ENCODE results near the gene SCYGR8. TPM values are rescaled to one million over a fixed set of nuclear protein-coding genes. Genes with fewer than 3 reads are reported as not detected.
"Not testable (repeated sequence)": the region's sequence is repeated elsewhere in the genome, so short reads cannot be mapped to it uniquely, and the experiment has no call there.

Gene SCYGR8, protein sequence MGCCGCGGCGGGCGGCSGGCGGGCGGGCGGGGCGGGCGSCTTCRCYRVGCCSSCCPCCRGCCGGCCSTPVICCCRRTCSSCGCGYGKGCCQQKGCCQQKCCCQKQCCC
- not detected in 2 replicates for total RNA-seq (2014; rRNA removed; shearing (Covaris generic))

DNA sequence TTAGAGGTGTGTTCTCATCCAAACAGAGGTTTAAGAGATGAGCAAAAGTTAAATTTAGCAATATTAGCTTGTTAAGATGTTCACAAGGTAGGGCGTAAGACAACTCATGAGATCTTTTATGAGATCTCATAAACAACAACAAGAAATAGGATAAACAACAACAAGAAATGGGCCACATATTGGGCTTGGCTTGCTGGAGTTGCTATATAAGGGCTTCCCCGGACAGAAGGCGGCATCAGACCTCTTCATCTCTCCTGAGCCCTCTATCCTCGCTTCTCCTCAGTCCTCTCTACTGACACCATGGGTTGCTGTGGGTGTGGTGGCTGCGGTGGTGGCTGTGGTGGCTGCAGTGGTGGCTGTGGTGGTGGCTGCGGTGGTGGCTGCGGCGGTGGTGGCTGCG, at the start of gene SCYGR8:
SCYGR8 (plus strand) TSS at position 301 of the 400 bp plus-strand sequence; CDS start at position 301, 0 bp downstream.
- DNase-seq (ENCODE audit: low read depth): no peak

DNA sequence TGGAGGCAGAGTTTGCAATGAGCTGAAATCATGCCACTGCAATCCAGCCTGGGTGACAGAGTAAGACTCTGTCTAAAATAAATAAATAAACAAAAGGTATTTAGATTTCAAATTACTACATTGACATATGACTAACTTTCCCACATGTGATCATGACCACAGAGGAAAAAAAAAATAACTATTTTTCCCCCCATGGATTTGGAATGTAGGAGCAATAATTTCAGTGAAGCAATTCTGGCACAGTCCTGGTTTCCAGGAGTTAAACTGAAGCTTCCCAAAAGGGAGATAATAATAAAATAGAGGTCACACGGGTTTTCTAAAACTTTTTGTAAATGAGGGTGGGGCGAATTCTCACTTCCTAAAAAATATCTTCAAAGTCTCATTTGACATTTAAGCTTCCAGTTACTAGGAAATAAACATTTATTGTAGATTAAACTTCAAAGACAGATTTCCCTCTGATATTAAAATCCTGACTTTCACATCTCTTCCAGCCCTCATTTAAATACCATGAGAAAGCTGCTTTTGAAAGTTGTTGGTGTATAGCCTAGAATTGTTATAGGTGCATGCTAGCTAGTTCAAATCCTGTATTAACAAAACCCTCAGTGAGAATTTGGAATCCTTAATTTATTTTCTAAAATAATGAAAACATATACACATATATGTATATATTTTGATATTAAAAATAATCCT, 48.6 kb upstream of the SCYGR8 start:
- DNase-seq (ENCODE audit: low read depth): no peak

DNA sequence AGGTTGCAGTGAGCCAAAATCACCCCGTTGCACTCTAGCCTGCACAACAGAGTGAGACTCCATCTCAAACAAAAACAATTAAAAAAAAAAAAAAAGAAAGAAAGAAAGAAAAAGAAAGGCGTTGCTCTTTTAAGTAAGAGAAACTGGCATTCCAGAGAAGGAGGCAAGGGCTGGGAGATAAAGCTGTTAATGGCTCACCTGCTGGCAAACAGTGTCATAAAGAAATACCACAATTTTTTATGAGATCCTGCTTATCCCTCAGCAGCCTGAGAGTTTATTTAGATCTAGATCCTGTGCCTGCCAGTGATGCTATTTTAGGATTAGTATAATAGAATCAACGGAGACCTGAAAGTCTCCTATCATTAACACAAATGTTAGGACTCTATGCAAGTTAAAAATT, 44.1 kb upstream of the SCYGR8 start:
- DNase-seq (ENCODE audit: low read depth): no peak

DNA sequence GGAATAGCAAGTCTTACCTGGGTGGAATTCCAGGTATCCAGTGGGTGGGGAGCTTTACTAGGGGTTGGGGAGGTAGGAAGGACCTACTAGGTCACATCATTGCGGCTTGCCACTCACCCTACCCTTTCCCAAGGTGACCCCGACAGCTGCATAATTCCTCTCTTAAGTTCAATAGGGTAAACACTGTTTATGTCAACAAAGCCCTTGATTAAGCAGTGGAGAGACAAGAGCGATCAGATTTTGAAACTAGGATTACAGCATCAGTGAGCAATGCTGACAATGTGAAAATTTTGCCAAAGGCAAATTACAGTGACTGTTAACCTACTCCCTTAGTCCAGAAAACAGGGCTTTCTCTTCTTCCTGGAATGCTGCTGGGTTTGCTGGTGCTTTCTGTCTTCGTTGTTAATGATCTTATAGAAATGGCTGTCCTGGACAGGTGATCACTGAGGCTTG, 42.4 kb upstream of the SCYGR8 start:
- DNase-seq (ENCODE audit: low read depth): peak; percentile 57

DNA sequence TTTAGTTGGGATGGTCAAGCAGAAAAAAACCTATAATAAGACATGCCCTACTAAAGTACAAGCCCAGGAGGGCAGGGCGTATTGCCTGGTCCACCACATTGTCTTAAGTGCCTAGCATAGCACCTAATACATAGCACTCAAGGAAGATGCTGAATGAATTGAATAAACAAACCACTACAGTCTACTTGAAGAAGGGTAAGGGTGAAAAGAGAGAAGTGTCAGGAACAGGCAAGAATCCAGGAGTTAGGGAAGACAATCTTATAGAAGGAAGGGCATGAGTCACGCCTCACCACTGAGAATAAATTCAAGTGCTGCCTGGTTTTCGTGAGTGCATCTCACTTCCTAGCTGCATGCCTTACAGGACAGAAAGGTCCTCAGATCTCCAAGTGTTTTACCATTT, 41.7 kb upstream of the SCYGR8 start:
- peak; percentile 61 for DNase-seq (ENCODE audit: low read depth)

DNA sequence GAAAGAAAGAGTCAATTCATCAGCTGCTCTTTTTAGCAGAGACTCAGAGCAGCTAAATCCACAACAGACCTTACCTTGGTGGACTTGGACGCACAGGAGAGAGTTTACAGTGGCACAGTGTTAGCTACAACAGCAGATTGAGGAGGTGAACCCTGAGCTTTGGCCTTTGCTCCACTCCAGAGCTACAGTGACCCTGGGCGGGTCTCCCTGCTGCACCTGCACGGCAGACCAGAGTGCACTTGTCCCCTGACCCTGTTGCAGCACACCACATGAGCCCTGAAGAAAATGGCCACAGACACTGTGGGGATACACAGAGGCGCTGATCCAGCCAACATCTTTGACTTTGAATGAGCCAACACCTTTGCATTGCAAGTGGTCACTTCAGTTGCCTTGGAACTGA, 38.8 kb upstream of the SCYGR8 start:
- DNase-seq (ENCODE audit: low read depth): no peak

DNA sequence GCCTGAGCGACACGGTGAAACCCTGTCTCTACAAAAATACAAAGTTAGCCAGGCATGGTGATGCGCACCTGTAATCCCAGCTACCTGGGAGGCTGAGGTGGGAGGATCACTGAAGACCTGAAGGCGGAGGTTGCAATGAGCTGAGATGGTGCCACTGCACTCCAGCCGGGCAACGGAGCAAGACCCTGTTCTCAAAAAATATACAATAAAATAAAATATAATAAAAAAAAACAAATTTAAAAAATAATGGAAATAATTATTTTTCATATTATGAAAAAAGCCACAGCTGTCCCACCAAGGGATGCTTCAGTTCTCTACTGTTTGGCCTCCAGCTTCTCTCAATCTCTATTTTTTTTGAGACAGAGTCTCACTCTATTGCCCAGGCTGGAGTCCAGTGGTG, 38.3 kb upstream of the SCYGR8 start:
- no peak for DNase-seq (ENCODE audit: low read depth)

DNA sequence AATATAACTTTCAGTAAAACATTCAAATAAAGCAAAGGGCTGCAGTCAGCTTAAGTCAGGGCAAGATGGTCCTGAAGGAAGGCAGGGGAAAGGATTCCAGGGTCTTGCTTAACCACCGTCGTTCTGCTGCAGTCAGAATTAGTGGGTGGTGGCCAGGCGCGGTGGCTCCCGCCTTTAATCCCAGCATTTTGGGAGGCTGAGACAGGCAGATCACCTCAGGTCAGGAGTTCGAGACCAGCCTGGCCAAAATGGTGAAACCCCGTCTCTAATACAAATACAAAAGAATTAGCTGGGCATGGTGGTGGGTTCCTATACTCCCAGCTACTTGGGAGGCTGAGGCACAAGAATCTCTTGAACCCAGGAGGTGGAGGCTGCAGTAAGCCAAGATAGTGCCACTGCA, 34.7 kb upstream of the SCYGR8 start:
- DNase-seq (ENCODE audit: low read depth): no peak

DNA sequence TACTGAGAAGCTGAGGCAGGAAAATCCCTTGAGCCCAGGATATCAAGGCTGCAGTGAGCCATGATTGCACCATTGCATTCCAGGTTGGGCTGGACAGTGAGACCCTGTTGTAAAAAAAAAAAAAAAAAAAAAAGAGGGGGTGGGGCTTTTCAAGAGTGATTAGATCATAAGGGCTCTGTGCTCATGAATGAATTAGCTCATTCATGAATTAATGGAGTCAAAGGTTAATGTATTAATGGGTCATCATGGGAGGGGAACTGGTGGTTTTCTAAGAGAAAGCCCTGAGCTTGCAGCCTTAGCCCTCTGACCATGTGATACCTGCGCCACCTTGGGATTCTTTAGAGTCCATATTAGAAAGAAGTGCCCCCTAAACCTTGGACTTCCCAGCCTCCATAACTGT, 32.4 kb upstream of the SCYGR8 start:
- no peak for DNase-seq (ENCODE audit: low read depth)

DNA sequence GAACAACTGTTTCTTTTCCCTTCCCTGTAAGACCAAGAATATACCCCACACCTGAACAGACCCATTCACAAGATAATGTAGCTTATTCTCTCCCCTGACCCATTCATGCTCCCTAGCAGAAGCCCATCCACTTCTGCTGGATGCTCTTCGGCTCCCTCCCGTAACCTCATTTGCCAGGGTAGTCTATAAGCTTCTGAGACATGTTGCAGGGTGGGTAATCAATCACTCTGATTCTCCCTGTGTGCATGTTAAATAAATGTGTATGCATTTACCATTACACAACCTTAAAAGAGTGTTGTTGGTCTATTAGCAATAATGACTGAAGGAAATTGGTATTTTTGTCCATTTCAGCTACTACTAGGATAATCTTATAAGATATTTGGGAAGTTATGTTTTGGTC, 29.2 kb upstream of the SCYGR8 start:
- no peak for DNase-seq (ENCODE audit: low read depth)

DNA sequence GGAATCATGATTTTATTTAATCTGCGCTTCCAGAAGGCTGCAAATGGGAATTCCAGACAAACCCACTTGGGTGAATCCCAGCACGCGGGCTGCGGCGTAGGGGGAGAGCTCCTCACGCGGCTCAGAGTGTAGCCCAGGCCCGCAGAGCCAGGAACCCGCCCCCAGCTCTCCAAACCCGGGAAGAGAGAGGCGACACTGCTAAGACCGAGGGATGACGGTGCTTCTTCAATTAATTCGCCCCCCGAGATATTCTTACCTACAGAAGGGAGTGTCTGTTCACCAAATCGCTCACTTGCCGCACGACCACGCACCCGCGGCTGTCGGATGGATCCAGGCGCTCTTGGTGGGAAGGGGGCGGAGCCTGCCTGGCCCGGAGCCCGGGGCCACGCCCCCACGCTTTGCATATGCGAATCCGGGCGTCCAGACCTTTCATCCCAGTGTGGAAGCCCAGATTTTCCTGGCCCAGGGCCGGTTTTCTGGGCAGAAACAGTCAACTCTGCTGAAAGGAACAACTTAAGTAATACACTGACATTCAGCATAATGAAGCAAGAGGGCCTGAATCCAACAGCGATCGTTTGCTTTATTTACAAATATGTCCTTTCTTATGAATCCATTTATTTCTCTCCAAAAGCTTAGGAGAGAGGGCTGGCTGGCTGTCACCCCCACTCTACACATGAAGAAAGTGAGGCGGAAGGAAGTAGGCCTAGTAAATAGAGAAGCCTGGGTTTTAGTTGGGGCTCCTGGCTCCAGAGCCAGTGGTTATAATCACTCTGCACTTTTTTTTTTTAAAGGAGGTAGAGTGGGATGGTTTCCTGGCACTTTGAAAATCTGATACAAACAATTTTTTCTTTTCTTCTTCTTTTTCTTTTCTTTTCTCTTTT, 27.8 kb upstream of the SCYGR8 start, which contains the start of gene SLC19A3:
SLC19A3 (minus strand) TSS at position 342 of the 881 bp plus-strand sequence. CDS start 15,710 bp downstream, outside the sequence.
- DNase-seq (ENCODE audit: low read depth): peak; percentile 77

DNA sequence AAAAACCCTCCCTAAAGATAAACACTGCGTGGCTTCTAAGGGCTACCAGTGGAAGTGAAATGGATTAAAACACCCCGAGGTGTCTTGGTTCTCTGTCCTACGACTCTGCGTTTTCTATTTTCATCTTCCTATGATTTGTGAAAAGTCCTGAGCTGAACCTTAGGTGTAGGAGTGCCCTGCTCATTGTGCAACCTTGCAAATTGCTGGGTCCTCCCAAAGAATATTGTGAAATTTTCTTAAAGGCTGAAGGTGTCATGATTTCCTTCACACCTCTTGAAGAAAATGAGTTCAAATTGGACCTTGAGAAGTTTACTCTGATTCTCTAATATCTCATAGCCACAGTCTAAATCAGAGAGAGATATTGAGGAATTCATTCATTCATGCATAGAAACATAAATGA, 26.1 kb upstream of the SCYGR8 start:
- DNase-seq (ENCODE audit: low read depth): no peak

DNA sequence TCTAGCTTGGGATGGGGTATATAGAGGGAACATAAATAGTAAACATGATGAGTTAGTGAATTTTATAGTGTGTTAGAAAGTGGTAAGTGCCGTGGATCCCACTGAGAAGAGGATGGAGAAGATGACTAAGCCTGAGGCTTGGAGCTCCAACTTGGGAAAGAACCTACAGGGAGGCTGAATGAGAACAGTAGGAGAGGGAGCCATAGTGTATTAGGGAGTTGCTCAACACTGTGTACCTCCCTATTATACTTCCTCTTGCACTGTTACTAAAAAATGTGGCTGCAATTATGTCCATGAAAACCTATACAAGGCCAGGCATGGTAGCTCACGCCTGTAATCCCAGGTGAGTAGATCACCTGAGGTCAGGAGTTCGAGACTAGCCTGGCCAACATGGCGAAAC, 25.0 kb upstream of the SCYGR8 start:
- DNase-seq (ENCODE audit: low read depth): no peak

DNA sequence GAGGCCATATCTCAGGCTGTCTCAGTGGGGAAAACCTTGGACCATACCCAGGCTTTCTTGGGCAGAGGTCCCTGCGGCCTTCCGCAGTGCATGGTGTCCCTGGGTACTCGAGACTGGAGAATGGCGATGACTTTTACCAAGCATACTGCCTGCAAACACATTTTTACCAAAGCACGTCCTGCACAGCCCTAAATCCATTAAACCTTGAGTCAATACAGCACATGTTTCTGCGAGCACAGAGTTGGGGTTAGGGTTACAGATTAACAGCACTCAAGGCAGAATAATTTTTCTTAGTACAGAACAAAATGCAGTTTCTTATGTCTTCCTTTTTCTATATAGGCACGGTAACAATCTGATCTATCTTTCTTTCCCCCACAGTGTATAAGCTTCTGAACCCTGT, 22.9 kb upstream of the SCYGR8 start:
- DNase-seq (ENCODE audit: low read depth): not testable (repeated sequence)

DNA sequence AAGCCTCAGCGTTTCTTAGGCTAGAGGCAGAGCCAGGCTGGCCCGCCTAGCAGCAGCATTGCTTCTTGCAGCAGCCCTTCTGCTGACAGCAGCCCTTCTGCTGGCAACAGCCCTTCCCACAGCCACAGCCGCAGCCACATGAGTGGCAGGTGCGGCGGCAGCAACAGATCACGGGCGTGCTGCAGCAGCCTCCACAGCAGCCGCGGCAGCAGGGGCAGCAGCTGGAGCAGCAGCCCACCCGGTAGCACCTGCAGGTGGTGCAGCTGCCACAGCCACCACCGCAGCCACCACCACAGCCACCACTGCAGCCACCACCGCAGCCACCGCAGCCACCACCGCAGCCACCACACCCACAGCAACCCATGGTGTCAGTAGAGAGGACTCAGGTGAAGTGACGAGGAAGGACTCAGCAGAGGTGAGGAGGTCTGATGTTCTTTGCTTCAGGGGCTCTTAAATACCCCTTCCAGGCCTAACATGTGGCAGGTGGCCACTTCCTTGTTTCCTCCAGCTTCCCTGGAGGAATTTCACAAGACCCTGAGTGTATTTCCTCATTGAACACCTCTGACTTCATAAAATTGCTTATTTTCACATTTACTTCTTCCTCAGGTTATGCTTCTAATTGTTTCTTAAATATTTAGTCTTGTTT, 21.2 kb upstream of the SCYGR8 start, which contains the start of gene SCYGR6:
SCYGR6 (minus strand) TSS at position 364 of the 646 bp plus-strand sequence; CDS start at position 364, 0 bp downstream.
- DNase-seq (ENCODE audit: low read depth): no peak

DNA sequence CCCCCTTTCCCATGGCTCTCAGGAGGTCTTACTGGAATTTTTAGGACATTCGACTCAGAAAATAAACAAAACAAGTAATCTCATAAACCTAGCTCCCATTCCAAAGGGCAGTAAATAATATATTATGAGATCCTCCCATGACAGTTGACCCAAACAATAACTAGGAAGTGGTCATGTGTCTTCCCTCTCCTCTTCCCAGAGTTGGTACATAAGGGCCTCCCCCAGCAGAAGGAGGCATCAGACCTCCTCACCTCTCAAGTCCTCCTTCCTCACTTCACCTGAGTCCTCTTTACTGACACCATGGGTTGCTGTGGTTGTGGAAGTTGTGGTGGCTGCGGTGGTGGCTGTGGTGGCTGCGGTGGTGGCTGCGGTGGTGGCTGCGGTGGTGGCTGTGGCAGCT, 17.7 kb upstream of the SCYGR8 start, which contains the start of gene SCYGR7:
SCYGR7 (plus strand) TSS at position 301 of the 400 bp plus-strand sequence; CDS start at position 301, 0 bp downstream.
- DNase-seq (ENCODE audit: low read depth): no peak

DNA sequence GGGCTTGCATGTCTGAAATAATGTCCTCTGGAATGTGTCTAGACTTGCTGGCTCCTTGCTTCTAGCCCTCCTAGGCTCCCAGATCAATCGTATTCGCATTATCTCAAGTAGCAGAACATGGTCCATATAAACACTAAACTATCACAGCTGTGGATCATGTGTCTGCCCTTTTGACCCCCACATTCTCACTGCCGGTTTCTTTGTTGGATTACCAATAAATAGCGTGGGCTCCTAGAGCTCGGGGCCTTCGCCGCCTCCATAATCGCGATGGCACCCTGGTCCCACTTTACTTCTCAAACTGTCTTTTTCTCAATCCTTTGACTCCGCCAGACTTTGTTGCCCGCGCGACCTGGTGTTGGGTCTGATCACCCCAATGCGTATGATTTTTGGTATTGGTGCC, 6.3 kb upstream of the SCYGR8 start:
- no peak for DNase-seq (ENCODE audit: low read depth)

DNA sequence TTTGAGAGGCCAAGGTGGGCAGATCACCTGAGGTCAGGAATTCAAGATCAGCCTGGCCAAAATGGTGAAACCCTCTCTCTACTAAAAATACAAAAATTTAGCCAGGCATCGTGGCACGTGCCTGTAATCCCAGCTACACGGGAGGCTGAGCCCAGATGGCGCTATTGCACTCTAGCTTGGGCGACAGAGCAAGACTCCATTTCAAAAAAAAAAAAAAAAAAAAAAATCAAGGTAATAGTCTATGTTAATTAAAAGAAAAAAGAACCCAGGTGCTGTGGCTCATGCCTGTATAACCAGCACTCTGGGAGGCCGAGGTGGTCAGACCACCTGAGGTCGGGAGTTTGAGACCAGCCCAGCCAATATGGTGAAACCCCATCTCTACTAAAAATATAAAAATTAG, 5.0 kb upstream of the SCYGR8 start:
- peak; percentile 20 for DNase-seq (ENCODE audit: low read depth)

DNA sequence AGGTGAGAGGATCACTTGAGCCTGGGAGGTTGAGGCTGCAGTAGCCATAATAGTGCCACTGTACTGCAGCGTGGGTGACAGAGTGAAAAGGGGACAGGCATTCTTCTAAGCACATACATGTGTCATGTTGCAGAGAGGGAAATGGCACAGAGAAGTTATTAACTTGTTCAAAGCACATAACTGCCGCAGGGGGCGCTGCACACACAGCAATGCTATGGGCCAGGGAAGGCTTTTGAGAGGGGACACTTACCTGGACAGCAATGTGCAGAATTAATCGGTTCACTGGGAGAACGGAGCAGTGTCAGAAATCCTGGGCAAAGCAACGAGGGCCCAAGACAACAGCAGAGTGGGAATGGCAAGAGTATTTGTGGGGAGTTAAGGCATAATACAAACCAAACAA, 2.4 kb downstream of the SCYGR8 start:
- DNase-seq (ENCODE audit: low read depth): no peak

DNA sequence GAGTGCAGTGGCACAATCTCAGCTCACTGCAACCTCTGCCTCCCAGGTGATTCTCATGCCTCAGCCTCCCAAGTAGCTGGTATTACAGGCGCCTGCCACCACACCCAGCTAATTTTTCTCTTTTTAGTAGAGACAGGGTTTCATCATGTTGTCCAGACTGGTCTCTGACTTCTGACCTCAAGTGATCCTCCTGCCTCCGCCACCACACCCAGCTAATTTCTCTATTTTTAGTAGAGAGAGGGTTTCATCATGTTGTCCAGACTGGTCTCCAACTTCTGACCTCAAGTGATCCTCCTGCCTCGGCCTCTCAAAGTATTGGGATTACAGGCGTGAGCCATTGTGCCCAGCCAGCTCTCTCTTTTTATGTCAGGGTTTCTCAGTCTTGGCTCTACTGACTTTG, 10.6 kb downstream of the SCYGR8 start:
- DNase-seq (ENCODE audit: low read depth): not testable (repeated sequence)

DNA sequence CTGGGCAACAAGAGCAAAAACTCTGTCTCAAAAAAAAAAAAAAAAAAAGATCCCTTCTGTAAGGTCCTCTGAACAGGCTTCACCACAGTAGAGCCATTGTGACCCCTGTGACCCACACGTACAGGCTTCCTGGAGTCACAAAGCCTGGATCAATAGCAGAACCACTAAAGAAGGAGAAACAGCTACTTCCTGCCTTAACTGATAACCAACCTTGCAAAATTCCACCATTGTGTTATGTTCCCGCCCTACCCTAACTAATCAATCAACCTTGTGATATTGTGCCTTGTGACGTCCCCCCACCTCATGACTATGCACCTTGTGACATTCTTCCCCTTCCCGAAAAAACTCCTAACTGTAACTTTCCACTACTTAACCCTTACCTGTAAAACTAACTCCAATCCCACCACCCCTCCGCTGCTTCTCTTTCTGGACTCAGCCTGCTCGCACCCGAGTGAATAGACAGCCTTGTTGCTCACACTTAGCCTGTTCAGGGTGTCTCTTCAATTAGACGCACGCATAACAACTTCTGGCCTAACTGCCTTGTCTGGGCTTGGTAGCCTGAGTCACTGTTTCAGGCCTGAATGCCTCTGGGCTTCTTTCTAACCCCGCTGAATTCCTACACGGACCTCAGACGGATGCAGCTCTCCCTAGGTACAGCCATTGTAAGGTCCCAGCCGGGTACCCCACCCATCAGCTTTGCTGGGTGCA, 13.9 kb downstream of the SCYGR8 start:
- peak; percentile 48 for DNase-seq (ENCODE audit: low read depth)

All from RPMI7951 (cell line).